ENCODE data around the gene TNC.

TNC gene

GRCh38 chr9:115046824-115047223 lies 71.1 kb downstream of the TNC start:
- DNase-seq (ENCODE audit: low read depth) = no peak
- no peak overlapping the region for H3K4me3 ChIP-seq (replicated peaks; ENCODE audit: low read depth, low read length)
- no peak for TF ChIP-seq CTCF (IDR thresholded peaks at IDR 0.05; ENCODE audit: low read length, missing control alignments)

- H3K4me3 ChIP-seq (replicated peaks; ENCODE audit: low read depth, low read length) = no peak overlapping the region
- no peak for TF ChIP-seq CTCF (IDR thresholded peaks at IDR 0.05; ENCODE audit: low read length, missing control alignments)
- DNase-seq (ENCODE audit: low read depth) = no peak
Measured at GRCh38 chr9:115046199-115046598, 71.8 kb downstream of the TNC start.

GRCh38 chr9:115043632-115044031 lies 74.3 kb downstream of the TNC start:
- H3K4me3 ChIP-seq (replicated peaks; ENCODE audit: low read depth, low read length) = no peak overlapping the region
- no peak for DNase-seq (ENCODE audit: low read depth)
- TF ChIP-seq CTCF (IDR thresholded peaks at IDR 0.05; ENCODE audit: low read length, missing control alignments) = no peak

GRCh38 chr9:115042781-115043509 lies 75.0 kb downstream of the TNC start:
- no peak overlapping the region for H3K4me3 ChIP-seq (replicated peaks; ENCODE audit: low read depth, low read length)
- no peak for DNase-seq (ENCODE audit: low read depth)
- TF ChIP-seq CTCF (IDR thresholded peaks at IDR 0.05; ENCODE audit: low read length, missing control alignments) = no peak

GRCh38 chr9:115039516-115040120 lies 78.3 kb downstream of the TNC start:
- H3K4me3 ChIP-seq (replicated peaks; ENCODE audit: low read depth, low read length) = no peak overlapping the region
- DNase-seq (ENCODE audit: low read depth) = no peak
- TF ChIP-seq CTCF (IDR thresholded peaks at IDR 0.05; ENCODE audit: low read length, missing control alignments) = no peak

GRCh38 chr9:115038178-115038577 lies 79.8 kb downstream of the TNC start:
- TF ChIP-seq CTCF (IDR thresholded peaks at IDR 0.05; ENCODE audit: low read length, missing control alignments) = no peak
- no peak for DNase-seq (ENCODE audit: low read depth)
- no peak overlapping the region for H3K4me3 ChIP-seq (replicated peaks; ENCODE audit: low read depth, low read length)

GRCh38 chr9:115036691-115037090 lies 81.3 kb downstream of the TNC start:
- no peak for TF ChIP-seq CTCF (IDR thresholded peaks at IDR 0.05; ENCODE audit: low read length, missing control alignments)
- no peak for DNase-seq (ENCODE audit: low read depth)
- H3K4me3 ChIP-seq (replicated peaks; ENCODE audit: low read depth, low read length) = no peak overlapping the region

Measured in fibroblast of pulmonary artery (primary cell).